HCT116 (cell line): ENCODE measurements around the gene RNGTT.

Experiments
- CEBPB ChIP-seq: IDR thresholded peaks from 2 replicates; pipeline ENCODE4 v1.6.1; 2012; ENCODE audit warnings: low read depth
- CTCF ChIP-seq, 3 experiments: fragments of 200-600 bp in 1 of 3; sonication (generic) in 1 of 3; IDR thresholded peaks in 2 of 3; conservative IDR thresholded peaks in 1 of 3; 2 replicates each; pipeline ENCODE4 v1.5.1; 2012 to 2017; ENCODE audit warnings: low read depth in 2 of 3, low read length in 2 of 3, antibody characterized with exemption in 1 of 3, borderline replicate concordance in 1 of 3, control low read depth in 1 of 3, mild to moderate bottlenecking in 1 of 3, mixed read lengths in 1 of 3, mixed run types in 1 of 3, moderate library complexity in 1 of 3; ENCODE audit not compliant: insufficient read depth in 1 of 3
- EZH2 ChIP-seq: fragments of 200-600 bp; sonication (generic); IDR thresholded peaks from 2 replicates; pipeline ENCODE4 v1.6.1; 2017; ENCODE audit warnings: antibody characterized with exemption, mixed run types
- FOSL1 ChIP-seq: IDR thresholded peaks from 2 replicates; pipeline ENCODE4 v1.6.1; 2012; ENCODE audit warnings: low read depth
- POLR2A ChIP-seq: IDR thresholded peaks from 2 replicates; pipeline ENCODE4 v1.7.0; 2011; ENCODE audit warnings: borderline replicate concordance; ENCODE audit not compliant: insufficient read depth, insufficient read length; ENCODE audit errors: extremely low read depth
- POLR2AphosphoS5 ChIP-seq: IDR thresholded peaks from 2 replicates; pipeline ENCODE4 v1.6.1; 2011; ENCODE audit warnings: mild to moderate bottlenecking, low read depth, low read length, moderate library complexity
- RAD21 ChIP-seq: IDR thresholded peaks from 2 replicates; pipeline ENCODE4 v1.6.1; 2012; ENCODE audit warnings: low read depth, mild to moderate bottlenecking
- YY1 ChIP-seq: IDR thresholded peaks from 2 replicates; pipeline ENCODE4 v1.6.1; 2011; ENCODE audit warnings: low read length, low read depth, moderate library complexity, mild to moderate bottlenecking; ENCODE audit not compliant: insufficient replicate concordance; ENCODE audit errors: extremely low read depth
- ZFX ChIP-seq: fragments of 450-650 bp; IDR thresholded peaks from 2 replicates; pipeline ENCODE4 v1.6.1; 2017
- ZNF274 ChIP-seq: fragments of 200-500 bp; sonication (Bioruptor generic); IDR thresholded peaks from 2 replicates; pipeline ENCODE4 v1.6.1; 2014; ENCODE audit warnings: mild to moderate bottlenecking, low read depth, low read length, inconsistent platforms

GRCh38 chr6:88750936-88751335, 212.5 kb downstream of the RNGTT start:
- TF ChIP-seq CTCF (IDR thresholded peaks at IDR 0.05 in 2 of 3, conservative IDR thresholded peaks at IDR 0.05 in 1 of 3; ENCODE audit: borderline replicate concordance in 1 of 3, insufficient read depth in 1 of 3, low read depth in 2 of 3, low read length in 2 of 3): no peak
- no peak for TF ChIP-seq POLR2AphosphoS5
- TF ChIP-seq ZFX: no peak
- TF ChIP-seq CEBPB: no peak
- no peak for TF ChIP-seq RAD21
- no peak for TF ChIP-seq POLR2A
- no peak for TF ChIP-seq YY1
- no peak for TF ChIP-seq ZNF274
- TF ChIP-seq EZH2: no peak
- no peak for TF ChIP-seq FOSL1
